HEK293 (cell line): ENCODE measurements around the gene DEDD.

Source experiments
- CTCF ChIA-PET: fragments of 350-600 bp; formaldehyde crosslinking; extraction: SDS; loops from one replicate; lab custom pipeline; 2021; ENCODE audit warnings: antibody characterized with exemption; lab: Yijun Ruan, JAX
- POLR2A ChIA-PET: fragments of 300-600 bp; formaldehyde crosslinking; extraction: SDS; loops from one replicate; lab custom pipeline; 2020; ENCODE audit warnings: antibody characterized with exemption, inconsistent platforms; lab: Yijun Ruan, JAX
- H3K27ac ChIP-seq: fragments of 200-500 bp; sonication (Bioruptor generic); 2 replicates; pipeline ENCODE4 v1.5.1; 2014; ENCODE audit warnings: low read depth, low read length, control low read depth, inconsistent platforms; ENCODE audit errors: extremely low read depth
- H3K36me3 ChIP-seq, 2 experiments: fragments of 200-500 bp in 1 of 2; sonication (Bioruptor generic) in 1 of 2; 1 replicate in 1 of 2; 2 replicates in 1 of 2; pipeline ENCODE4 v1.5.1; 2014 to 2017; ENCODE audit warnings: inconsistent platforms in 2 of 2, low read length in 2 of 2; ENCODE audit not compliant: control insufficient read depth in 2 of 2, insufficient read depth in 1 of 2
- H3K4me1 ChIP-seq: fragments of 200-500 bp; sonication (Bioruptor generic); 2 replicates; pipeline ENCODE4 v1.5.1; 2014; ENCODE audit warnings: mild to moderate bottlenecking, low read length, inconsistent platforms; ENCODE audit not compliant: control insufficient read depth, insufficient read depth
- H3K4me3 ChIP-seq: 2 replicates; pipeline ENCODE4 v1.5.1; 2011; ENCODE audit warnings: low read depth, mild to moderate bottlenecking, control low read depth, low read length, moderate library complexity
- H3K9me3 ChIP-seq: fragments of 200-500 bp; sonication (Bioruptor generic); 2 replicates; pipeline ENCODE4 v1.5.1; 2014; ENCODE audit warnings: low read depth, low read length, inconsistent platforms; ENCODE audit not compliant: control insufficient read depth, insufficient read depth
- BCL6B ChIP-seq: fragments of 450-650 bp; formaldehyde crosslinking; IDR thresholded peaks from 2 replicates; pipeline ENCODE4 v1.5.1; 2017; ENCODE audit warnings: missing biosample characterization, missing genetic modification characterization
- HOXC10 ChIP-seq: sonication (generic); formaldehyde crosslinking; IDR thresholded peaks from 2 replicates; pipeline ENCODE4 v1.8.1; 2023; ENCODE audit warnings: mild to moderate bottlenecking, missing genetic modification reagents
- KLF9 ChIP-seq: fragments of 450-650 bp; formaldehyde crosslinking; IDR thresholded peaks from 2 replicates; pipeline ENCODE4 v1.5.1; 2016; ENCODE audit warnings: missing biosample characterization, missing genetic modification characterization, low read depth
- OSR2 ChIP-seq: fragments of 450-650 bp; formaldehyde crosslinking; IDR thresholded peaks from 2 replicates; pipeline ENCODE4 v1.5.1; 2016; ENCODE audit warnings: missing biosample characterization, missing genetic modification characterization
- PRDM1 ChIP-seq: fragments of 450-650 bp; formaldehyde crosslinking; IDR thresholded peaks from 2 replicates; pipeline ENCODE4; 2016; ENCODE audit warnings: missing biosample characterization, missing genetic modification characterization
- SCRT1 ChIP-seq: fragments of 450-650 bp; formaldehyde crosslinking; IDR thresholded peaks from 2 replicates; pipeline ENCODE4 v1.5.1; 2016; ENCODE audit warnings: missing biosample characterization, missing genetic modification characterization, borderline replicate concordance
- SCRT2 ChIP-seq: fragments of 450-650 bp; formaldehyde crosslinking; IDR thresholded peaks from 2 replicates; pipeline ENCODE4 v1.5.1; 2016; ENCODE audit warnings: missing biosample characterization, missing genetic modification characterization
- SP2 ChIP-seq: fragments of 450-650 bp; formaldehyde crosslinking; IDR thresholded peaks from 2 replicates; pipeline ENCODE4 v1.5.1; 2016; ENCODE audit warnings: missing biosample characterization, missing genetic modification characterization
- SP7 ChIP-seq: fragments of 450-650 bp; formaldehyde crosslinking; IDR thresholded peaks from 2 replicates; pipeline ENCODE4 v1.5.1; 2016; ENCODE audit warnings: missing biosample characterization, missing genetic modification characterization
- WT1 ChIP-seq: fragments of 450-650 bp; formaldehyde crosslinking; IDR thresholded peaks from 2 replicates; pipeline ENCODE4 v1.5.1; 2016; ENCODE audit warnings: missing biosample characterization, missing genetic modification characterization
- ZFP3 ChIP-seq: fragments of 450-650 bp; formaldehyde crosslinking; IDR thresholded peaks from 2 replicates; pipeline ENCODE4 v1.5.1; 2016; ENCODE audit warnings: low read depth, missing biosample characterization, missing genetic modification characterization
- ZIC2 ChIP-seq: fragments of 450-650 bp; formaldehyde crosslinking; IDR thresholded peaks from 2 replicates; pipeline ENCODE4 v1.5.1; 2016; ENCODE audit warnings: missing biosample characterization, missing genetic modification characterization
- ZNF18 ChIP-seq: fragments of 450-650 bp; formaldehyde crosslinking; IDR thresholded peaks from 2 replicates; pipeline ENCODE4 v1.5.1; 2016; ENCODE audit warnings: missing biosample characterization, missing genetic modification characterization
- ZNF223 ChIP-seq: fragments of 450-650 bp; formaldehyde crosslinking; IDR thresholded peaks from 2 replicates; pipeline ENCODE4 v1.5.1; 2016; ENCODE audit warnings: missing biosample characterization, missing genetic modification characterization
- ZNF324 ChIP-seq: fragments of 450-650 bp; formaldehyde crosslinking; IDR thresholded peaks from 2 replicates; pipeline ENCODE4 v1.5.1; 2016; ENCODE audit warnings: missing biosample characterization, missing genetic modification characterization
- ZNF350 ChIP-seq: fragments of 450-650 bp; formaldehyde crosslinking; IDR thresholded peaks from 2 replicates; pipeline ENCODE4 v1.5.0; 2017; ENCODE audit warnings: missing biosample characterization, mild to moderate bottlenecking, missing genetic modification characterization
- ZNF398 ChIP-seq: fragments of 450-650 bp; formaldehyde crosslinking; IDR thresholded peaks from 2 replicates; pipeline ENCODE4 v1.5.1; 2017; ENCODE audit warnings: missing biosample characterization, missing genetic modification characterization
- ZNF544 ChIP-seq: fragments of 450-650 bp; formaldehyde crosslinking; IDR thresholded peaks from 2 replicates; pipeline ENCODE4 v1.5.0; 2017; ENCODE audit warnings: missing biosample characterization, missing genetic modification characterization
- ZNF610 ChIP-seq: fragments of 450-650 bp; formaldehyde crosslinking; IDR thresholded peaks from 2 replicates; pipeline ENCODE4 v1.5.1; 2016; ENCODE audit warnings: missing biosample characterization, missing genetic modification characterization, borderline replicate concordance
- ZNF626 ChIP-seq: fragments of 450-650 bp; sonication (Bioruptor Pico); formaldehyde crosslinking; IDR thresholded peaks from 2 replicates; pipeline ENCODE4 v1.5.1; 2018; ENCODE audit warnings: missing biosample characterization, missing genetic modification characterization, inconsistent platforms
- ZNF664 ChIP-seq: fragments of 450-650 bp; formaldehyde crosslinking; IDR thresholded peaks from 2 replicates; pipeline ENCODE4 v1.5.1; 2016; ENCODE audit warnings: missing biosample characterization, missing genetic modification characterization
- ZNF670 ChIP-seq: fragments of 450-650 bp; formaldehyde crosslinking; IDR thresholded peaks from 2 replicates; pipeline ENCODE4 v1.5.1; 2016; ENCODE audit warnings: missing biosample characterization, missing genetic modification characterization, low read depth
- ZNF776 ChIP-seq: fragments of 450-650 bp; formaldehyde crosslinking; IDR thresholded peaks from 2 replicates; pipeline ENCODE4 v1.5.0; 2017; ENCODE audit warnings: missing biosample characterization, missing genetic modification characterization, borderline replicate concordance
- ZSCAN23 ChIP-seq: fragments of 450-650 bp; formaldehyde crosslinking; IDR thresholded peaks from 2 replicates; pipeline ENCODE4 v1.5.1; 2016; ENCODE audit warnings: missing biosample characterization, missing genetic modification characterization

DEDD gene

GRCh38 chr1:161106431-161106830, 26.0 kb downstream of the DEDD start:
- POLR2A ChIA-PET: no interaction called here
- TF ChIP-seq HOXC10 (CRISPR knock-in tag): no peak
- TF ChIP-seq OSR2 (tag by site-specific recombination): no peak
- peak; percentile 46; the same call in 1 of the 2 replicates for TF ChIP-seq ZNF664 (tag by site-specific recombination)
- no peak for TF ChIP-seq ZNF223 (tag by site-specific recombination)
- no peak for TF ChIP-seq ZNF324 (tag by site-specific recombination)
- TF ChIP-seq WT1: no peak

GRCh38 chr1:161100556-161100955, 31.9 kb downstream of the DEDD start:
- H3K36me3 ChIP-seq: peaks cover 11 to 38% of the 10 kb centered on the region in 2 experiments; a peak in 2 of 3 replicates
- no peaks in the 10 kb centered on the region; the same call in 1 of the 2 replicates for H3K4me1 ChIP-seq
- POLR2A ChIA-PET: interaction anchor here (0.9 to 1.1 kb wide), 3 partner anchors 12 to 66 kb away, joined by 3 read pairs; partner anchors contain the start of gene PPOX
- no peaks in the 10 kb centered on the region for H3K9me3 ChIP-seq
- CTCF ChIA-PET: interaction anchor here (0.6 to 1.0 kb wide), 4 partner anchors 29 to 75 kb away, joined by 3 to 7 read pairs (median 3); no protein-coding TSS in a partner anchor
- no peak overlapping the region for H3K4me3 ChIP-seq
- no peak overlapping the region for H3K27ac ChIP-seq
- TF ChIP-seq ZSCAN23 (tag by site-specific recombination) (no peak), ZNF18 (no peak), ZIC2 (no peak), ZNF626 (tag by site-specific recombination) (no peak), ZNF544 (tag by site-specific recombination) (no peak), BCL6B (no peak), ZNF610 (tag by site-specific recombination) (no peak), SP2 (tag by site-specific recombination) (no peak), ZNF670 (tag by site-specific recombination) (no peak), KLF9 (no peak), ZFP3 (no peak), ZNF350 (tag by site-specific recombination) (no peak)
- TF ChIP-seq, all 188 proteins: peak for 0

More at GRCh38 chr1:161106431-161106830, 26.0 kb downstream of the DEDD start:
- Histone ChIP-seq H3K4me3 (no peak overlapping the region), H3K36me3 (peaks cover 6 to 15% of the 10 kb centered on the region in 2 experiments; a peak in 2 of 3 replicates), H3K4me1 (no peaks in the 10 kb centered on the region), H3K27ac (no peak overlapping the region), H3K9me3 (no peaks in the 10 kb centered on the region)
- CTCF ChIA-PET: no interaction called here

GRCh38 chr1:161099090-161099802, 33.2 kb downstream of the DEDD start:
- CTCF ChIA-PET: interaction anchor here (0.6 to 4.5 kb wide), 11 partner anchors 10 to 319 kb away, joined by 3 to 60 read pairs (median 7); partner anchors contain the start of genes DEDD, NECTIN4, PPOX and USF1

More at GRCh38 chr1:161099090-161099802, 33.2 kb downstream of the DEDD start:
- Histone ChIP-seq H3K36me3 (peaks cover 11 to 38% of the 10 kb centered on the region in 2 experiments; a peak in 2 of 3 replicates), H3K4me3 (no peak overlapping the region; the same call in 1 of the 2 replicates), H3K4me1 (no peaks in the 10 kb centered on the region; the same call in 1 of the 2 replicates), H3K27ac (no peak overlapping the region), H3K9me3 (no peaks in the 10 kb centered on the region)
- POLR2A ChIA-PET: interaction anchor here (1.0 to 2.5 kb wide), 5 partner anchors 13 to 78 kb away, joined by 3 to 10 read pairs (median 6); partner anchors contain the start of genes F11R, NIT1, PFDN2 and USF1
- TF ChIP-seq SP7 (no peak), ZNF776 (tag by site-specific recombination) (no peak), ZNF398 (tag by site-specific recombination) (peak; percentile 24; the same call in 1 of the 2 replicates), PRDM1 (peak; percentile 65; the same call in 1 of the 2 replicates), SCRT1 (tag by site-specific recombination) (peak; percentile 89), SCRT2 (tag by site-specific recombination) (peak; percentile 98)
